Skeletal muscle tissue (tissue), 4 donors: ENCODE measurements around the gene CD300LF. TPM values are rescaled to one million over a fixed set of nuclear protein-coding genes. Genes with fewer than 3 reads are reported as not detected.

Experiments used
- H3K27ac ChIP-seq: one replicate; pipeline ENCODE4 v1.7.0; 2013; ENCODE audit warnings: mild to moderate bottlenecking, low read depth, low read length, inconsistent platforms
- H3K27me3 ChIP-seq, 3 donors: one replicate each; pipeline ENCODE4 v1.7.0; 2013; ENCODE audit warnings: low read length in 3 of 3; ENCODE audit not compliant: control insufficient read depth in 3 of 3, insufficient read depth in 3 of 3
- H3K36me3 ChIP-seq, 3 donors: one replicate each; pipeline ENCODE4 v1.7.0; 2013; ENCODE audit warnings: low read length in 3 of 3; ENCODE audit not compliant: control insufficient read depth in 3 of 3, insufficient read depth in 3 of 3
- H3K4me1 ChIP-seq, 3 donors: one replicate each; pipeline ENCODE4 v1.7.0; 2013; ENCODE audit warnings: low read length in 3 of 3, mild to moderate bottlenecking in 3 of 3; ENCODE audit not compliant: control insufficient read depth in 3 of 3, insufficient read depth in 3 of 3
- H3K4me3 ChIP-seq, 3 donors: one replicate each; pipeline ENCODE4 v1.7.0; 2013; ENCODE audit warnings: low read length in 3 of 3
- H3K9ac ChIP-seq, 3 donors: one replicate each; pipeline ENCODE4 v1.7.0; 2013; ENCODE audit warnings: low read length in 3 of 3, mild to moderate bottlenecking in 3 of 3, moderate library complexity in 2 of 3, low read depth in 1 of 3
- H3K9me3 ChIP-seq, 3 donors: one replicate each; pipeline ENCODE4 v1.7.0; 2013; ENCODE audit warnings: low read length in 3 of 3; ENCODE audit not compliant: control insufficient read depth in 3 of 3
- total RNA-seq: library from RNA; depleted of rRNA; stranded (reverse); fragments of >200 nt; gene quantifications from one replicate; pipeline ENCODE4 v1.2.3, GENCODE V29; 2014
- donor health status: Osteomylitis.

CD300LF gene
- total RNA-seq, 1 donor from 2014 or later, result 0.52 TPM

- H3K36me3 ChIP-seq, result no peaks in the 10 kb centered on the region
- peaks cover 20 to 47% (median 39%) of the 10 kb centered on the region in 3 donors for H3K4me1 ChIP-seq
- H3K9ac ChIP-seq, result peak overlapping the region; percentile 4 to 64 (median 34)
- H3K27ac ChIP-seq, result peak overlapping the region; percentile 25
- H3K9me3 ChIP-seq, result no peaks in the 10 kb centered on the region
- peaks cover 0 to 19% (median 11%) of the 10 kb centered on the region in 3 donors for H3K27me3 ChIP-seq
- peak overlapping the region; percentile 58 to 66 (median 66) for H3K4me3 ChIP-seq
These were observed 35.5 kb upstream of the CD300LF start for GRCh38 chr17:74748279-74748528.

DNA sequence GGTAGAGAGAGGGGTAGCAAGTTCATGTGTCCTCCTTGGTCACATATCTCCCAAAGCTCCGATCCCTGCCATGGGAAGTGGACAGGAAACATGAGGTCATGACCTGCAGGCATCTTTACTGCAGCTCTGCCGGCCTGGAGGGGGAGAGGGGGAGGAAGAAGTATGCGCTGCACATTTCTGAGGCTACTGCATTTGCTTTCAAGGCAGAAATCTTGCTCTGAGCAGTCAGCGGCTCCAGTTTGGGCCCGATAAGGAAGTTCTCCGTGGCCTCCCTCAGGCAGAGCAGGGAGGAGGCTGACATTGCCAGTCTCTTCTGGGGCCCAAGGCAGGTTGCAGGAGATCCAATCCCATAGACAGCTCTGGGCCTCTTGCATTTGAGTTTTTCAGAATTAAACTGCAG lies 34.2 kb upstream of the CD300LF start:
- peak overlapping the region; percentile 36 for H3K27ac ChIP-seq
- H3K27me3 ChIP-seq, result peaks cover 0 to 20% (median 18%) of the 10 kb centered on the region in 3 donors
- H3K36me3 ChIP-seq, result no peaks in the 10 kb centered on the region
- no peaks in the 10 kb centered on the region for H3K9me3 ChIP-seq
- no peak overlapping the region for H3K4me3 ChIP-seq
- peaks cover 23 to 52% (median 41%) of the 10 kb centered on the region in 3 donors for H3K4me1 ChIP-seq
- H3K9ac ChIP-seq, result no peak overlapping the region

DNA sequence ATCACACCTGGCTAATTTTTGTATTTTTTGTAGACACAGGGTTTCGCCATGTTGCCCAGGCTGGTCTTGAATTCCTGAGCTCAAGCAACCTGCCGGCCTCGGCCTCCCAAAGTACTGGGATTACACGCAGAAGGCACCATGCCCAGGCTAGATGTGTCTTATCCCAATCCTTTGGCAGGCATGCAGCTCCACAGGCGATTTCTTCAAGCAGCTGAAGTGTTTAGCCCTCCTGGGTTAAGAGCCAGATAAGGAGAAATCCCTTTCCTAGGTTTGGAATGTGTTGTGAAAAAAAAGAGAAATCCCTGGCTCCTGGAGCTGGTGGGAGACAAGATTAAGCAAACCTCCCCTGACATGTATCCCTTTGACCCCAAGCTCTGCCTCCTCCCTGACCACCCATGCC lies 33.7 kb upstream of the CD300LF start:
- Histone ChIP-seq H3K4me3 (no peak overlapping the region), H3K4me1 (peaks cover 20 to 52% (median 42%) of the 10 kb centered on the region in 3 donors), H3K9me3 (no peaks in the 10 kb centered on the region), H3K9ac (peak overlapping the region in 1 of 3 donors; percentile 8), H3K27me3 (peaks cover 4 to 22% (median 18%) of the 10 kb centered on the region in 3 donors), H3K27ac (no peak overlapping the region), H3K36me3 (no peaks in the 10 kb centered on the region)

GRCh38 chr17:74745548-74746177 lies 32.9 kb upstream of the CD300LF start:
- H3K27me3 ChIP-seq, result peaks cover 10 to 25% (median 21%) of the 10 kb centered on the region in 3 donors
- H3K36me3 ChIP-seq, result no peaks in the 10 kb centered on the region
- H3K27ac ChIP-seq, result no peak overlapping the region
- H3K9me3 ChIP-seq, result no peaks in the 10 kb centered on the region
- H3K4me1 ChIP-seq, result peaks cover 16 to 45% (median 42%) of the 10 kb centered on the region in 3 donors
- no peak overlapping the region for H3K4me3 ChIP-seq
- no peak overlapping the region for H3K9ac ChIP-seq

- no peaks in the 10 kb centered on the region for H3K36me3 ChIP-seq
- H3K9ac ChIP-seq, result peak overlapping the region; percentile 55 to 83 (median 61)
- H3K27ac ChIP-seq, result peak overlapping the region; percentile 28
- H3K9me3 ChIP-seq, result no peaks in the 10 kb centered on the region
- H3K4me1 ChIP-seq, result peaks cover 14 to 39% (median 36%) of the 10 kb centered on the region in 3 donors
- H3K27me3 ChIP-seq, result peaks cover 16 to 30% (median 23%) of the 10 kb centered on the region in 3 donors
- H3K4me3 ChIP-seq, result peak overlapping the region; percentile 68 to 73 (median 73)
These were observed 32.2 kb upstream of the CD300LF start for GRCh38 chr17:74744714-74745547.

GRCh38 chr17:74744349-74744713 lies 31.6 kb upstream of the CD300LF start:
- Histone ChIP-seq H3K36me3 (no peaks in the 10 kb centered on the region), H3K27me3 (peaks cover 16 to 26% (median 26%) of the 10 kb centered on the region in 3 donors), H3K9ac (peak overlapping the region; percentile 55 to 83 (median 61)), H3K4me1 (peaks cover 12 to 33% (median 30%) of the 10 kb centered on the region in 3 donors), H3K9me3 (no peaks in the 10 kb centered on the region), H3K27ac (no peak overlapping the region), H3K4me3 (peak overlapping the region in 2 of 3 donors; percentile 68 to 73)

DNA sequence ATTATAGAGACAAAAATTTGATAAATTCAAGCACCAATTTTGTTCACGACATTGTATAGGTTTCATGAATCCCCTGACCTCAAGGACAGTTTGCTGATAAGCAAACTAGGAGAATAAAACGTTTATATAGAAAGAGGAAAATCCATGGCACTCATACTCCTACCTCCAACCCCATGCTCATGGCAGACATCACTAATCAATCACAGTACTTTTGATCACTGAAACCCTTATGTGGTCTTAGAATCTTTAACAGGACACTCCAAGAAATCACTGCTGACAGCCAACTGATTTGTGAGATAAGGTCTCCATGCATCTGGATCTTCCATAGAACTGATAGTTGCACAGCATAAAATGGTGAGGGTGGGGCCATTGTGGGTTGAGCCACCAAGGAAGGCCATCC lies 31.0 kb upstream of the CD300LF start:
- Histone ChIP-seq H3K27ac (no peak overlapping the region), H3K4me3 (no peak overlapping the region), H3K4me1 (peaks cover 10 to 27% (median 25%) of the 10 kb centered on the region in 3 donors), H3K36me3 (no peaks in the 10 kb centered on the region), H3K9ac (no peak overlapping the region), H3K27me3 (peaks cover 22 to 31% (median 26%) of the 10 kb centered on the region in 3 donors), H3K9me3 (no peaks in the 10 kb centered on the region)

- Histone ChIP-seq H3K27ac (no peak overlapping the region), H3K4me1 (peaks cover 9 to 29% (median 28%) of the 10 kb centered on the region in 3 donors), H3K36me3 (no peaks in the 10 kb centered on the region), H3K4me3 (no peak overlapping the region), H3K9ac (no peak overlapping the region), H3K27me3 (peaks cover 29 to 38% (median 31%) of the 10 kb centered on the region in 3 donors), H3K9me3 (no peaks in the 10 kb centered on the region)
These were observed 30.3 kb upstream of the CD300LF start for GRCh38 chr17:74742978-74743545.

- Histone ChIP-seq H3K36me3 (no peaks in the 10 kb centered on the region), H3K4me1 (peaks cover 18 to 33% (median 30%) of the 10 kb centered on the region in 3 donors), H3K27ac (no peak overlapping the region), H3K4me3 (no peak overlapping the region), H3K27me3 (peaks cover 38 to 48% (median 40%) of the 10 kb centered on the region in 3 donors), H3K9me3 (no peaks in the 10 kb centered on the region), H3K9ac (no peak overlapping the region)
These were observed 29.4 kb upstream of the CD300LF start for GRCh38 chr17:74742153-74742515.
